Epithelial cell of alveolus of lung (primary cell): ENCODE measurements around the gene FOXRED1. TPM values are rescaled to one million over a fixed set of nuclear protein-coding genes. Genes with fewer than 3 reads are reported as not detected.

Source experiments
- total RNA-seq: library from RNA; depleted of rRNA; stranded (reverse); fragments of >200 nt; gene quantifications from 2 replicates; pipeline ENCODE4 v1.2.1, GENCODE V29; 2015

The FOXRED1 gene
- total RNA-seq = 20.7 and 25.9 TPM in 2 replicates

GRCh38 chr11:126268708-126269579 lies at the start of gene FOXRED1, which contains the start of gene SRPRA:
FOXRED1 (plus strand) TSS chr11:126269154; CDS start chr11:126269207, 53 bp downstream.
SRPRA (minus strand) TSS chr11:126268895; CDS start chr11:126268804, 91 bp downstream.

GRCh38 chr11:126282736-126283591 lies 14.0 kb downstream of the FOXRED1 start, which contains the start of gene TIRAP:
TIRAP (plus strand) TSS chr11:126283093; CDS start chr11:126290895, 7,802 bp downstream.

GRCh38 chr11:126303623-126304456 lies 34.9 kb downstream of the FOXRED1 start, which contains the start of gene DCPS:
DCPS (plus strand) TSS chr11:126304060; CDS start chr11:126304081, 21 bp downstream.

Other genes with a start within 250 kb of the FOXRED1 start
- 1.3 and 12.1 TPM in 2 replicates for gene CDON, start 206.3 kb upstream of the FOXRED1 start, total RNA-seq
- gene RPUSD4, start 57.5 kb upstream of the FOXRED1 start, total RNA-seq = 14.5 and 25.2 TPM in 2 replicates
- 10.3 and 16.0 TPM in 2 replicates for gene FAM118B, start 57.4 kb upstream of the FOXRED1 start, total RNA-seq
- 75.1 and 112 TPM in 2 replicates for gene SRPRA, start 259 bp upstream of the FOXRED1 start, total RNA-seq
- 3.5 and 5.0 TPM in 2 replicates for gene TIRAP, start 13.9 kb downstream of the FOXRED1 start, total RNA-seq
- 13.1 and 22.1 TPM in 2 replicates for gene DCPS, start 34.9 kb downstream of the FOXRED1 start, total RNA-seq
- 32.2 and 33.9 TPM in 2 replicates for gene ST3GAL4, start 86.5 kb downstream of the FOXRED1 start, total RNA-seq